Smooth muscle cell (in vitro differentiated cells): ENCODE data around the gene PRDM16. TPM values are rescaled to one million over a fixed set of nuclear protein-coding genes. Genes with fewer than 3 reads are reported as not detected.

Experiments used
- DNase-seq: peaks from one replicate; lab custom pipeline; 2025; ENCODE audit not compliant: unreplicated experiment; lab: John Stamatoyannopoulos, UW
- H2AFZ ChIP-seq: fragments of 200-600 bp; sonication (generic); 2 replicates; pipeline ENCODE4 v1.6.0; 2016; ENCODE audit warnings: antibody characterized with exemption, low read depth, mild to moderate bottlenecking
- H3F3A ChIP-seq: fragments of 200-600 bp; sonication (generic); 2 replicates; pipeline ENCODE4 v1.6.0; 2017; ENCODE audit warnings: antibody characterized with exemption, low read depth
- H3K27ac ChIP-seq: fragments of 200-600 bp; sonication (generic); 2 replicates; pipeline ENCODE4 v1.5.1; 2016; ENCODE audit warnings: low read depth, mild to moderate bottlenecking
- H3K27me3 ChIP-seq: fragments of 200-600 bp; sonication (generic); 2 replicates; pipeline ENCODE4 v1.6.1; 2016; ENCODE audit warnings: low read depth, mild to moderate bottlenecking
- H3K36me3 ChIP-seq: fragments of 200-600 bp; sonication (generic); 2 replicates; pipeline ENCODE4 v1.5.1; 2016; ENCODE audit warnings: low read depth
- H3K4me1 ChIP-seq: fragments of 200-600 bp; sonication (generic); 2 replicates; pipeline ENCODE4 v1.5.1; 2016; ENCODE audit warnings: low read depth
- H3K4me2 ChIP-seq: fragments of 200-600 bp; sonication (generic); 2 replicates; pipeline ENCODE4 v1.6.0; 2016; ENCODE audit warnings: mild to moderate bottlenecking
- H3K4me3 ChIP-seq: fragments of 200-600 bp; sonication (generic); 2 replicates; pipeline ENCODE4 v1.5.1; 2016; ENCODE audit warnings: mild to moderate bottlenecking
- H3K79me2 ChIP-seq: fragments of 200-600 bp; sonication (generic); 2 replicates; pipeline ENCODE4 v1.6.0; 2016; ENCODE audit warnings: low read depth, mild to moderate bottlenecking
- H3K9ac ChIP-seq: fragments of 200-600 bp; sonication (generic); 2 replicates; pipeline ENCODE4 v1.6.0; 2016; ENCODE audit warnings: low read depth
- H3K9me3 ChIP-seq: fragments of 200-600 bp; sonication (generic); replicated peaks from 2 replicates; pipeline ENCODE4 v1.5.1; 2016; ENCODE audit warnings: low read depth
- H4K20me1 ChIP-seq: fragments of 200-600 bp; sonication (generic); 2 replicates; pipeline ENCODE4 v1.6.0; 2016; ENCODE audit warnings: low read depth
- WGBS: methylation state at CpG from one replicate; pipeline ENCODE4 v1.1.7; 2016; ENCODE audit warnings: low lambda C conversion rate; 5-methylcytosine and 5-hydroxymethylcytosine counted together
- polyA plus RNA-seq: library from polyadenylated mRNA; unstranded; fragments of >200 nt; fragmentation: Nextera tagmentation; extraction: Ambion mirVana; gene quantifications from 2 replicates; pipeline ENCODE4 v1.2.1, GENCODE V29; 2016
- total RNA-seq: library from RNA; depleted of rRNA; stranded (reverse); fragments of >200 nt; gene quantifications from 2 replicates; pipeline ENCODE4 v1.2.3, GENCODE V29; 2014
- TF ChIP-seq, protein P1 (sequence below): fragments of 200-600 bp; sonication (generic); IDR thresholded peaks from 2 replicates; pipeline ENCODE4 v1.5.1; 2017; ENCODE audit warnings: borderline replicate concordance, mild to moderate bottlenecking, antibody characterized with exemption; ENCODE audit not compliant: insufficient read depth, poor library complexity, severe bottlenecking

PRDM16 gene
- total and polyA plus RNA-seq, 2 experiments from 2014 or later, result 0.72 to 1.3 TPM

DNA sequence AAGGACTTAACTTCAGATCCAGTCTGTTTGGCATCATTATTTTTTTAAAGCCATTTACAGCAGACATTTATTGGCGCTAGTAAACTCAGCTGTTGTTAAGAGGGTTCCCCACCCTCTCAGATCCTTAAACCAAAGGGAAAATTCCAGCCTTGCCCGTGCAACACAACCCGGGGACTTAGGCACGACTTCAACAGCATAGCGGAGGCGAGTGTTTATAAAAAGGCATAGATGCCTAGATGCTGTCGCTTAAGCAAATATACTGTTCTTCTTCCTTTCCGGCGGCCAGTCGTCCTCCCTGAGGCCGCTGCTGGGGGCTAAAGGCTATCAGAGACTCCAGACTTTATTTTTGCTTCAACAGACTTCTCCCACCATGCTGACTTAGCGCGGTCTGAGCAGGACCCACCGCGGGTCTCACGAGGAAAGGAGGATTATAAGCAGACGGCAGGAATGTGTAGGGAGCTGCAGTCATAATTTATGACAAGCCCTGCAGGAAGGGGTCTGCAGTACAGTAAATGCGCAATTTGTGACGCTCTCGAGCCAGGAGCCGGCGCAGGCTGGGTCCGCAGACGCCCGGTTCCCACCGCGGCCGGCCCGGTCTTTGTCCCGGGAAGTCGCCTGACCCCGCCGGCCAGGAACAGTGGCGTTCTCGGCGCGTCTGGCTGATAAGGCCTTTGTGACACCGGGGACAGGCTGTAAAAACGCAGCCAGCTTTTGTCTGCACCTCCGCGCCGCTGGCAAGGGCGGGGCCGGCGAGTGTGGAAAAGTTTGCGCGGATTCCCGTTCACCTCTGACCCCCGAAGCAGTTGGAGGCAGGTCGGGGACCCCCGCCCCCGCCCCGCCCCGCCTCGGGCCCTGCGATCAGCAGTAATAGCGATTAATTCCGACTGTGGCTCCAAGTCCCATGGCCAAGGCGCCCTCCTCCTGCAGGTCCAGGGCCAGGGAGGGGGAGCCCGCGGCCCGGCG, 324.3 kb downstream of the PRDM16 start:
- Histone ChIP-seq H3K36me3 (no peaks in the 10 kb centered on the region), H3K9ac (peak overlapping the region; percentile 62), H3K4me2 (peak overlapping the region; percentile 98), H4K20me1 (no peaks in the 10 kb centered on the region), H3F3A (no peaks in the 10 kb centered on the region), H3K4me1 (peaks cover 23% of the 10 kb centered on the region), H3K27me3 (no peaks in the 10 kb centered on the region), H2AFZ (peak overlapping the region; percentile 90), H3K27ac (peak overlapping the region; percentile 72), H3K9me3 (no peaks in the 10 kb centered on the region), H3K4me3 (peak overlapping the region; percentile 59), H3K79me2 (no peaks in the 10 kb centered on the region)
- TF ChIP-seq, protein P1, sequence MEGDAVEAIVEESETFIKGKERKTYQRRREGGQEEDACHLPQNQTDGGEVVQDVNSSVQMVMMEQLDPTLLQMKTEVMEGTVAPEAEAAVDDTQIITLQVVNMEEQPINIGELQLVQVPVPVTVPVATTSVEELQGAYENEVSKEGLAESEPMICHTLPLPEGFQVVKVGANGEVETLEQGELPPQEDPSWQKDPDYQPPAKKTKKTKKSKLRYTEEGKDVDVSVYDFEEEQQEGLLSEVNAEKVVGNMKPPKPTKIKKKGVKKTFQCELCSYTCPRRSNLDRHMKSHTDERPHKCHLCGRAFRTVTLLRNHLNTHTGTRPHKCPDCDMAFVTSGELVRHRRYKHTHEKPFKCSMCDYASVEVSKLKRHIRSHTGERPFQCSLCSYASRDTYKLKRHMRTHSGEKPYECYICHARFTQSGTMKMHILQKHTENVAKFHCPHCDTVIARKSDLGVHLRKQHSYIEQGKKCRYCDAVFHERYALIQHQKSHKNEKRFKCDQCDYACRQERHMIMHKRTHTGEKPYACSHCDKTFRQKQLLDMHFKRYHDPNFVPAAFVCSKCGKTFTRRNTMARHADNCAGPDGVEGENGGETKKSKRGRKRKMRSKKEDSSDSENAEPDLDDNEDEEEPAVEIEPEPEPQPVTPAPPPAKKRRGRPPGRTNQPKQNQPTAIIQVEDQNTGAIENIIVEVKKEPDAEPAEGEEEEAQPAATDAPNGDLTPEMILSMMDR, result no peak
- WGBS, result 1% methylated on average over 53 of the region's 63 CpGs
- no peak for DNase-seq

- Histone ChIP-seq H3K27ac (peak overlapping the region; percentile 72), H3K9ac (peak overlapping the region; percentile 62)
Observed at GRCh38 chr1:3393987-3394920, 325.3 kb downstream of the PRDM16 start.

DNA sequence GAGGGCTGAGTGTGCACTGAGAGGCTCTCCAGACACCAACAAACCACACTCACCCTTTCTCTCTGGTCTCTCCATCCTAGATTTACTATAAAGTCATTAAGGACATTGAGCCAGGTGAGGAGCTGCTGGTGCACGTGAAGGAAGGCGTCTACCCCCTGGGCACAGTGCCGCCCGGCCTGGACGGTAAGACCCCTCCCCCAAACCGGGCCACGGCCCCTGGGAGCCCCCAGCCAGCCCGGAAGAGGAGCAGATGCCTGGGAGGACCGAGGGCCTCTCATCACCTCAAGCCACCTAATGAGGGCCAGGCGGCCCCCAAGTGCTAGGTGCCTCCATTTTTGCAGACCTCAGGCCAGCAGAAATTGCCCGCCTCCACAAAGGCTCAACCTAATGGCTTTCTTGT, 327.4 kb downstream of the PRDM16 start:
- no peaks in the 10 kb centered on the region for H3F3A ChIP-seq
- 97% methylated on average over 11 of the region's 11 CpGs for WGBS
- no peak overlapping the region for H3K4me2 ChIP-seq
- H4K20me1 ChIP-seq, result no peaks in the 10 kb centered on the region
- no peak for DNase-seq
- H3K27ac ChIP-seq, result no peak overlapping the region
- peaks cover 23% of the 10 kb centered on the region for H3K4me1 ChIP-seq
- H3K36me3 ChIP-seq, result no peaks in the 10 kb centered on the region
- TF ChIP-seq, protein P1, result no peak
- no peaks in the 10 kb centered on the region for H3K79me2 ChIP-seq
- H3K4me3 ChIP-seq, result no peak overlapping the region
- H3K9me3 ChIP-seq, result no peaks in the 10 kb centered on the region
- no peak overlapping the region for H2AFZ ChIP-seq
- H3K27me3 ChIP-seq, result no peaks in the 10 kb centered on the region
- no peak overlapping the region for H3K9ac ChIP-seq

More at GRCh38 chr1:3393987-3394920, 325.3 kb downstream of the PRDM16 start:
- Histone ChIP-seq H3F3A (no peaks in the 10 kb centered on the region), H4K20me1 (no peaks in the 10 kb centered on the region), H2AFZ (peak overlapping the region; percentile 90), H3K4me3 (peak overlapping the region; percentile 59), H3K36me3 (no peaks in the 10 kb centered on the region), H3K4me2 (peak overlapping the region; percentile 98), H3K9me3 (no peaks in the 10 kb centered on the region), H3K79me2 (no peaks in the 10 kb centered on the region), H3K4me1 (peaks cover 23% of the 10 kb centered on the region), H3K27me3 (no peaks in the 10 kb centered on the region)
- WGBS, result 34% methylated on average over 32 of the region's 59 CpGs
- TF ChIP-seq, protein P1, result no peak
- DNase-seq, result no peak
